ENCODE data around the gene CRIP1. TPM values are rescaled to one million over a fixed set of nuclear protein-coding genes. Genes with fewer than 3 reads are reported as not detected.

The CRIP1 gene
- total and polyA plus RNA-seq, 4 donors: 229 to 1,123 (median 488) TPM

DNA sequence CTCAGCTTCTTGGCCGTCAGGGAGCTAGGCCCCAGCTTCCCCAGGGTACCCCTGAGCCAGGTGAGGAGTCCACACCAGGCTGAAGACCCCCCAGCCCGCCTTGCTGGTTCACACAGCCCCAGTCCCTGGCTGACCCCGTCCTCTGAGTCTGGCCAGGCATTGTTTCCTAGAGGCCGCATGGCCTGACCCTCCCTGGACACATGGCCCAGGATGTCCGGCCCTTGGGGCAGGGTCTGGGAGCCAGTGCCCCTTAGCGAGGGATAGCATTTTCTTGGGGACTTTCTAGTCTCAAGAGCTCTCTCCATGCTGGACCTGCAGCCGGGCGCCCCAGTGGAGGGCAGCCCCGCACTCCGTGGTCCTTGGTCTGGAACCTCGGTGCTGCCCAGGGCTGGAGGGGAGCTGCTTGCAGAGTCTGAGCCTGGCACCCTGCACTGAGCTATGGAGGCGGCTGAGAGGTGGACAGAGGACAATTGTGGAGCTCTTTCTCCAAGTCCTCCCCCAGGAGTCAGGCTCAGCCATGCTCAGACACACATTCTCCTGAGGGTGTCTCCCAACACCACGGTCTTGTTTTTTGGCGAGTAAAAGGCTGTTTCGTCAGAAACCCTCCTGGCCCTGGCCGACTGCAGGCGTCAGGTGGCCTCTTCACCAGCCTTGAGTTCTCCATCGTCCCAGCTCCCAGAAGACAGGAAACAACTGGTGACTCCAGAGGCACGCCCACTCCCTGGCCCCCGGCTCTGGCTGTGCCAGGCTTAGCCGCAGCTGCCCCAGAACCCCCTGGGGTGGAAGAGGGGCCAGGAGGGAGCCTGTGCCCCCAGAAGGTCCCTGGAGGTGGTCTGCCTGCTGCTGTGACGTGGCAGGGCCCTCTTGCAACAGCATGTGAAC is 29.7 kb upstream of the CRIP1 start:
- Histone ChIP-seq H3K27ac (ENCODE audit: low read depth in 1 of 2, low read length in 2 of 2) (no peak overlapping the region), H3K4me3 (ENCODE audit: low read length in 2 of 2) (no peak overlapping the region), H3K27me3 (ENCODE audit: control insufficient read depth in 1 of 2, insufficient read depth in 2 of 2, low read length in 1 of 2) (no peaks in the 10 kb centered on the region), H3K9me3 (ENCODE audit: control insufficient read depth, low read length) (no peaks in the 10 kb centered on the region), H3K4me1 (ENCODE audit: control insufficient read depth in 1 of 2, insufficient read depth in 2 of 2, low read length in 2 of 2) (no peaks in the 10 kb centered on the region), H3K36me3 (ENCODE audit: control insufficient read depth in 1 of 2, insufficient read depth in 2 of 2, low read length in 1 of 2) (peaks cover 0 to 2% of the 10 kb centered on the region in 2 donors)
- intact Hi-C loops (cut with DNase I): no loop called here
- 80 to 81% methylated on average over 22 of the region's 22 CpGs for WGBS, 2 donors
- DNase-seq: no peak
- no peak for ATAC-seq (ENCODE audit: low FRiP score)

DNA sequence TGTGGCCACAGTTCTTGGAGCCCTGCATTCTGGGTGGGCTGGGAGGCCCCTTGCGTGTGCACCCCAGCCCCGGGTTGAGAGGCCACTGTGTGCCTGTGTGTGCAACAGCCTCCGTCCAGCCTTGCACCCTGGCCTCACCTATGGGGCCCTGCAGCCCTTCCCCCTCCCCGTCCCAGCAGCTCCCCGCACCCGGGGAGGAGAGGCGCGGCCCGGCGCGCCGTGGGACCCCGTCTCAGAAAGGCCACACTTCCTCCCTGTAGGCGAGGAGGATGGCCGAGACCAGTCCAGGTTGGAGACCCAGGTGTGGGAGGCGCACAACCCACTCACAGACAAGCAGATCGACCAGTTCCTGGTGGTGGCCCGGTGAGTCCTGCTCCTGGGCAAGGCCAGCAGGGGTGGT is 28.7 kb upstream of the CRIP1 start:
- WGBS, 2 donors: 83 to 90% methylated on average over 13 to 18 of the region's 18 CpGs
- Histone ChIP-seq H3K4me1 (ENCODE audit: control insufficient read depth in 1 of 2, insufficient read depth in 2 of 2, low read length in 2 of 2) (no peaks in the 10 kb centered on the region), H3K36me3 (ENCODE audit: control insufficient read depth in 1 of 2, insufficient read depth in 2 of 2, low read length in 1 of 2) (peaks cover 0 to 2% of the 10 kb centered on the region in 2 donors), H3K4me3 (ENCODE audit: low read length in 2 of 2) (no peak overlapping the region), H3K27ac (ENCODE audit: low read depth in 1 of 2, low read length in 2 of 2) (no peak overlapping the region), H3K27me3 (ENCODE audit: control insufficient read depth in 1 of 2, insufficient read depth in 2 of 2, low read length in 1 of 2) (no peaks in the 10 kb centered on the region), H3K9me3 (ENCODE audit: control insufficient read depth, low read length) (no peaks in the 10 kb centered on the region)
- intact Hi-C loops (cut with DNase I): no loop called here
- ATAC-seq (ENCODE audit: low FRiP score) (no peak), DNase-seq (no peak)

GRCh38 chr14:105458571-105458970 is 28.1 kb upstream of the CRIP1 start:
- H3K4me1 ChIP-seq (ENCODE audit: control insufficient read depth in 1 of 2, insufficient read depth in 2 of 2, low read length in 2 of 2): no peaks in the 10 kb centered on the region
- H3K27me3 ChIP-seq (ENCODE audit: control insufficient read depth in 1 of 2, insufficient read depth in 2 of 2, low read length in 1 of 2): no peaks in the 10 kb centered on the region
- H3K9me3 ChIP-seq (ENCODE audit: control insufficient read depth, low read length): no peaks in the 10 kb centered on the region
- intact Hi-C loops (cut with DNase I): no loop called here
- DNase-seq (no peak), ATAC-seq (ENCODE audit: low FRiP score) (no peak)
- peaks cover 0 to 5% of the 10 kb centered on the region in 2 donors for H3K36me3 ChIP-seq (ENCODE audit: control insufficient read depth in 1 of 2, insufficient read depth in 2 of 2, low read length in 1 of 2)
- no peak overlapping the region for H3K27ac ChIP-seq (ENCODE audit: low read depth in 1 of 2, low read length in 2 of 2)
- H3K4me3 ChIP-seq (ENCODE audit: low read length in 2 of 2): no peak overlapping the region
- 84 to 87% methylated on average over 14 of the region's 14 CpGs for WGBS, 2 donors

- intact Hi-C loops (cut with DNase I): no loop called here
- WGBS, 2 donors: 93% methylated on average over 17 of the region's 17 CpGs
- Histone ChIP-seq H3K27ac (ENCODE audit: low read depth in 1 of 2, low read length in 2 of 2) (no peak overlapping the region), H3K4me3 (ENCODE audit: low read length in 2 of 2) (no peak overlapping the region), H3K9me3 (ENCODE audit: control insufficient read depth, low read length) (no peaks in the 10 kb centered on the region), H3K4me1 (ENCODE audit: control insufficient read depth in 1 of 2, insufficient read depth in 2 of 2, low read length in 2 of 2) (no peaks in the 10 kb centered on the region), H3K36me3 (ENCODE audit: control insufficient read depth in 1 of 2, insufficient read depth in 2 of 2, low read length in 1 of 2) (peaks cover 0 to 5% of the 10 kb centered on the region in 2 donors), H3K27me3 (ENCODE audit: control insufficient read depth in 1 of 2, insufficient read depth in 2 of 2, low read length in 1 of 2) (no peaks in the 10 kb centered on the region)
- ATAC-seq (ENCODE audit: low FRiP score) (no peak), DNase-seq (no peak)
Measured at GRCh38 chr14:105460116-105460515, 26.6 kb upstream of the CRIP1 start.

DNA sequence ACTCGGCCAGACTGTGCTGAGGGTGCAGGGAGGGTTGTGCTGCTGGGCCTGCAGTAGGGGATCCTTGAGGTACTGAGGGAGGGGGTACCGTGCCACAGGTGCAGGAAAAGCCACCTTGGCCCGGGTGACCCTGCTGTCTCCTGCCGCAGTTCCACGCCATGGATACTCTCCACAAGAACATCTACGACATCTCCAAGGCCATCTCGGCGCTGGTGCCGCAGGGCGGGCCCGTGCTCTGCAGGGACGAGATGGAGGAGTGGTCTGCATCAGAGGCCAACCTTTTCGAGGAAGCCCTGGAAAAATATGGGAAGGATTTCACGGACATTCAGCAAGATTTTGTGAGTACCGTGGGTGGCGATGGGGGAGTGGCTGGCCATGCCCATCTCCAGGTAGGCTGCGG is 26.1 kb upstream of the CRIP1 start:
- intact Hi-C loops (cut with DNase I): no loop called here
- DNase-seq (no peak), ATAC-seq (ENCODE audit: low FRiP score) (no peak)
- no peaks in the 10 kb centered on the region for H3K27me3 ChIP-seq (ENCODE audit: control insufficient read depth in 1 of 2, insufficient read depth in 2 of 2, low read length in 1 of 2)
- H3K4me1 ChIP-seq (ENCODE audit: control insufficient read depth in 1 of 2, insufficient read depth in 2 of 2, low read length in 2 of 2): no peaks in the 10 kb centered on the region
- 91% methylated on average over 17 of the region's 17 CpGs for WGBS, 2 donors
- H3K9me3 ChIP-seq (ENCODE audit: control insufficient read depth, low read length): no peaks in the 10 kb centered on the region
- H3K27ac ChIP-seq (ENCODE audit: low read depth in 1 of 2, low read length in 2 of 2): no peak overlapping the region
- H3K4me3 ChIP-seq (ENCODE audit: low read length in 2 of 2): no peak overlapping the region
- peaks cover 0 to 5% of the 10 kb centered on the region in 2 donors for H3K36me3 ChIP-seq (ENCODE audit: control insufficient read depth in 1 of 2, insufficient read depth in 2 of 2, low read length in 1 of 2)

DNA sequence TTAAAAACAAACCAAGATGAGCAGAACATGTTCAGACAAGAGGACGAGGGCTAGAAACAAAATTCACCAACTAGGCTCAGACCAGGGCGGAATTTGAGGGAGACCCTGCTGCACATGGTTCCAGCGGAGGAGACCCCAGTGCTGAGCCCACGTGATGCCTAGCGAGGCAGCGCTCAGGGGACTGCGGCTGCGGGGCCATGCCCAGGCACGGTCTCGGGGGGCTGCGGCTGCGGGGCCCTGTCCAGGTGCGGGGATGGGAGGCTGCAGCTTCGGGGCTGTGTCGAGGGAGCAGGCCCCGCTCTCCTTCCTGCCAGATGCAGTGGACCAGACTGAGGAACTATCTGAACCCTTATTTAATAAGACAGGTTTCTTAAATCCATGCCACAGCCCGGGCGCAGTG is 24.8 kb upstream of the CRIP1 start:
- WGBS, 2 donors: 95 to 96% methylated on average over 17 to 18 of the region's 18 CpGs
- H3K27ac ChIP-seq (ENCODE audit: low read depth in 1 of 2, low read length in 2 of 2): no peak overlapping the region
- H3K27me3 ChIP-seq (ENCODE audit: control insufficient read depth in 1 of 2, insufficient read depth in 2 of 2, low read length in 1 of 2): no peaks in the 10 kb centered on the region
- H3K9me3 ChIP-seq (ENCODE audit: control insufficient read depth, low read length): no peaks in the 10 kb centered on the region
- H3K36me3 ChIP-seq (ENCODE audit: control insufficient read depth in 1 of 2, insufficient read depth in 2 of 2, low read length in 1 of 2): peaks cover 0 to 5% of the 10 kb centered on the region in 2 donors
- DNase-seq (no peak), ATAC-seq (ENCODE audit: low FRiP score) (no peak)
- no peak overlapping the region for H3K4me3 ChIP-seq (ENCODE audit: low read length in 2 of 2)
- no peaks in the 10 kb centered on the region for H3K4me1 ChIP-seq (ENCODE audit: control insufficient read depth in 1 of 2, insufficient read depth in 2 of 2, low read length in 2 of 2)
- intact Hi-C loops (cut with DNase I): no loop called here

DNA sequence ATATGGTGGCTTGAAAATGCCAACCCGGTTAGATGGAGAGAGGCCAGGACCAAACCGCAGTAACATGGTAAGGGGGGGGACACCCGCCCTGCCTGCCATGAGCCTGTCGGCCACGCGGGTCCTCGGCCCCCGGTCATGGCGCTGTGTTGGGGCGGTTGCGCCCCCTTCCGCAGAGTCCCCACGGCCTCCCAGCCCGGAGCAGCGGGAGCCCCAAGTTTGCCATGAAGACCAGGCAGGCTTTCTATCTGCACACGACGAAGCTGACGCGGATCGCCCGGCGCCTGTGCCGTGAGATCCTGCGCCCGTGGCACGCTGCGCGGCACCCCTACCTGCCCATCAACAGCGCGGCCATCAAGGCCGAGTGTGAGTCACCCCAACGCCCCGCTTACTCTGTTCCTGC is 22.2 kb upstream of the CRIP1 start:
- H3K4me3 ChIP-seq (ENCODE audit: low read length in 2 of 2): no peak overlapping the region

GRCh38 chr14:105465209-105466031 is 21.3 kb upstream of the CRIP1 start:
- Histone ChIP-seq H3K27me3 (ENCODE audit: control insufficient read depth in 1 of 2, insufficient read depth in 2 of 2, low read length in 1 of 2) (no peaks in the 10 kb centered on the region), H3K9me3 (ENCODE audit: control insufficient read depth, low read length) (no peaks in the 10 kb centered on the region), H3K36me3 (ENCODE audit: control insufficient read depth in 1 of 2, insufficient read depth in 2 of 2, low read length in 1 of 2) (peaks cover 0 to 5% of the 10 kb centered on the region in 2 donors), H3K27ac (ENCODE audit: low read depth in 1 of 2, low read length in 2 of 2) (no peak overlapping the region), H3K4me3 (ENCODE audit: low read length in 2 of 2) (no peak overlapping the region), H3K4me1 (ENCODE audit: control insufficient read depth in 1 of 2, insufficient read depth in 2 of 2, low read length in 2 of 2) (no peaks in the 10 kb centered on the region)
- no peak for ATAC-seq (ENCODE audit: low FRiP score)
- no peak for DNase-seq
- intact Hi-C loops (cut with DNase I): no loop called here
- 81 to 84% methylated on average over 20 of the region's 20 CpGs for WGBS, 2 donors

More for the DNA sequence above, 22.2 kb upstream of the CRIP1 start:
- 92 to 93% methylated on average over 33 of the region's 33 CpGs for WGBS, 2 donors
- Histone ChIP-seq H3K4me1 (ENCODE audit: control insufficient read depth in 1 of 2, insufficient read depth in 2 of 2, low read length in 2 of 2) (no peaks in the 10 kb centered on the region), H3K27ac (ENCODE audit: low read depth in 1 of 2, low read length in 2 of 2) (no peak overlapping the region), H3K27me3 (ENCODE audit: control insufficient read depth in 1 of 2, insufficient read depth in 2 of 2, low read length in 1 of 2) (no peaks in the 10 kb centered on the region), H3K9me3 (ENCODE audit: control insufficient read depth, low read length) (no peaks in the 10 kb centered on the region), H3K36me3 (ENCODE audit: control insufficient read depth in 1 of 2, insufficient read depth in 2 of 2, low read length in 1 of 2) (peaks cover 0 to 5% of the 10 kb centered on the region in 2 donors)
- DNase-seq: no peak
- intact Hi-C loops (cut with DNase I): no loop called here
- ATAC-seq (ENCODE audit: low FRiP score): no peak

Data from aorta (tissue), 5 donors.